GM18868 (cell line): ENCODE measurements around the gene NKAIN2.

ENCODE experiments used
- ATAC-seq: cut with Tn5 transposase; IDR thresholded peaks from one replicate; pipeline ENCODE4 v1.9.1; 2021; ENCODE audit warnings: mild to moderate bottlenecking, moderate library complexity; ENCODE audit not compliant: unreplicated experiment

The NKAIN2 gene

GRCh38 chr6:124470803-124471202 is 667.1 kb downstream of the NKAIN2 start:
- ATAC-seq, result no peak

- no peak for ATAC-seq
Observed at GRCh38 chr6:124475176-124475575, 671.5 kb downstream of the NKAIN2 start.

DNA sequence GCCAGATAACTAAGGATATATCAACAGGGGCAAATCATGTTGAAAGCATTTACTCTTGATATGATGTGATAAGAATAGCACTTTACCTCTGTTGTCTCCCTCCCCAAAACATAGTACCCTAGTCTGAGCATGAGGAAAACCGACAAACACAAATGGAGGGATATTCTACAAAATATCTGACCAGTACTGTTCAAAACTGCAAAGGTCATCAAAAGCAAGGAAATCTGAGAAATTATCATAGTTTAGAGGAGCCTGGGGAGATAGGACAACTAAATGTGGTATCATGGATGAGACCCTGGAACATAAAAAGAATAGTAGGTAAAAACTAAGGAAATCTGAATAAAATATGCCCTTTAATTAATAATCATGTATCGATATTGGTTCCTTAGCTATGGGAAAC is 675.2 kb downstream of the NKAIN2 start:
- ATAC-seq, result no peak

DNA sequence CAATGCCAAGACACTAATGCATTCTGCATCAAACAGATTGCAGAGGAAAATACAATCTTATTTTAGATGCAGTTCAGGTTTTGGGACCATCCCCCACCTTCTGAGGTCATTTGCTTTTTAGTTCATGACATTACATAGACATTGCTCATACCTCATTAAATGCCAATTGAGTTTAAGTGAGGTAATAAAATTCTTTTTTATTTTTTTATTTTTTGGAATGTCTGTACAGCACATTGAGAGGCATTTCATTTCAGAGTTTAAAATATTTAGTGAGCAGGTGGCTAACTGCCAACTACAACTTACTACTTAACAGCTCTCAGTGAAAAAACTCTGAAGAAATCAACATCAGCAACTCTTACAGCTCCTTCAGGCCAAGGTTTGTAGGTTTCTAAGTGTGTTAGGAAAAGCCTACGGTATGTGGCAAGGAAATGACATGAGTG is 676.3 kb downstream of the NKAIN2 start:
- no peak for ATAC-seq

GRCh38 chr6:124482071-124482491 is 678.4 kb downstream of the NKAIN2 start:
- no peak for ATAC-seq

DNA sequence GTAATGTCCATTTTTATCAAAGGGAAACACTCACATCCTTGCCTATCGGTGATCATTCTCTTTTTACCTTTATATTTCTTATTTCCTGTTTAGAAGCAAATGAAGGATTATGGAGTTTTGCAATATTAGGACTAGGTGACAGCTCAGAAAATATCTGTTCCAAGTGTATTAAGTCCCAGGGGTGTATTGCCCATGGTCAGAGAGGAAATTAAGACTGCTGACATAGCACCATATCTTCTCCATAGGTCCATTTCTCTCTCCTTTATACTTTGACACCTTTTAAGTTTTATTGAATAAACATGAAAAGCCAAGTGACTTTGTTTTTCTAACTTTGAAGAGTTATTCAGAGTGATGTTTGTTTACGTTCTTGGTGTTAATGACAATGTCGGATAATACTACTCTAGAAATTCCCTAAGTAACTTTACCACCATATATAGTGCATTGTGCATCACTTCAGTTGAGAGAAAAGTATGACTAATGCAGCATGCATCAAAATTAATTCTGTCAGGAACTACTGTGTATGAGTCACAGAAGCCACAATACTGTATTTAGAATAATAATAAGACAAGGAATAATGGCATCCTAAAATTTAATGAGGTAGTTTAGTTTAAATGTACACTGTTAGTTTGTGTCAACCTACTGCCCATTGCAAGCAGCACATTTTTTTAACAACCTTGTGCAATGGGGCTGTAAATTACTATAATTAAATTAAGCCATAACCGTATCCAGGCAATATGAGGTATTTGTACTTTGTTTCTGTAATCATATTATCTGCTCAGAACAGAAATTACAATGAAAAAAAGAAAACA is 684.2 kb downstream of the NKAIN2 start:
- ATAC-seq, result no peak

DNA sequence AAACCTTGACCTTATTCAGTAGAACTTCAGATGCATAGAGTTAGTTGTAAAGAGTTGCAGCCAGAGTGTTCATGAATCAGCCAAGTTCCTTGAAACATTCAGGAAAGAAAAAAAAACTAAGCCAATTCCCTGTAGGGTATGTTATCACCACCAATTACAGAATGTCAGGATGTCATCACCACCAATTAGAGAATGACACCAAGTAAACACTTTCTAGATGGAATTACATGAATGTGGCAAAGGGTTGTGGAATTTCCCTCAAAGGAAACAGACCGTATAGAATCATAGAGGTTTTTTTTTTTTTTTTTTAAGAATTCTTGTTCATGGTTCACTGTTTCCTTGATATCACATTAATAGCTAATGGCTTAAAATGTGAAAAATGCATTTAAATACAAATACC is 686.5 kb downstream of the NKAIN2 start:
- ATAC-seq, result no peak

GRCh38 chr6:124493259-124493658 is 689.6 kb downstream of the NKAIN2 start:
- no peak for ATAC-seq

- no peak for ATAC-seq
Observed at GRCh38 chr6:124494956-124495664, 691.4 kb downstream of the NKAIN2 start.

DNA sequence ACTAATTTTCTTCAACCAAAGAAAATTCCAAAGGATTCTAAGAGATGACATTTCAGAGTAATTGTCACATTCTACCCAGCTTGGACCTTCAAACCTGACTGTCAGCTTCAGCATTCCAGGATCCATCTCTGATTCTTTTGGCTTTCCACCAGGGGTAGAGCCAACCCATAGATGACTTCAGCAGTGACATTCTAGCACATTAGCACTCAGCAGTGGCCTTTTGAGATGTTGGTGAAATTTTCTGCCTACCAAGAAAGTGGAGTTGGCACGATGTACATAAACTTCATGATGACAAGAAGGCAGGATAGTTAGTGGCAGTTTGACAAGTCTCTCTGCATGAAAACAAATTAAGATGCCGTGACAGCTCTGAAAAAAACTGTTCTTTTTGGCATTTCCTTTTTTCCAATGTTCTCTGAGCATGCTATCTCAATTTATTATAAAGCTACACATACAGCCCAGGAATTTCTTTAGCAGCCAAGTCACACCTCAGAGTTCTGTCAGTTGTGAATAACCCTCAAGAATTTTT is 692.1 kb downstream of the NKAIN2 start:
- ATAC-seq, result no peak

GRCh38 chr6:124496334-124496733 is 692.7 kb downstream of the NKAIN2 start:
- no peak for ATAC-seq

GRCh38 chr6:124512431-124512830 is 708.8 kb downstream of the NKAIN2 start:
- ATAC-seq, result no peak

DNA sequence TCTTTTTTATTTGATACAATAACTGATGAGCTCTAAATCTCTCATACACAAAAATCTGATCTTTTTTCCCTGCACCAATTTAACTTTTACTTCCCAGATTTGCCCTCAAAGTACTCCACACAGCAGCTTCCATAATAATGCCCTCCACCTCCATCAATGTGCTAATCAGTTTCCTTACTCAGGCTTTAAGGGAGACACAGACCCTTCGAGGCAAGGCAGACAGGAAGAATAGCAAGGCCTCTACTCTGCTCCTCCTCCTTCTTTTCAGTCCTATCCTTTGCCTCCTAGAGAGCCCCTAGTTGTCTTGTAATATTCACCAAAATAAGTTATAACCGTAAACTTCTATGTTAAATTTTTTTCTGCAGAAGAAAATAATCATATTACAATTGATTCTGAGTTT is 713.7 kb downstream of the NKAIN2 start:
- no peak for ATAC-seq

GRCh38 chr6:124520514-124520913 is 716.8 kb downstream of the NKAIN2 start:
- no peak for ATAC-seq

DNA sequence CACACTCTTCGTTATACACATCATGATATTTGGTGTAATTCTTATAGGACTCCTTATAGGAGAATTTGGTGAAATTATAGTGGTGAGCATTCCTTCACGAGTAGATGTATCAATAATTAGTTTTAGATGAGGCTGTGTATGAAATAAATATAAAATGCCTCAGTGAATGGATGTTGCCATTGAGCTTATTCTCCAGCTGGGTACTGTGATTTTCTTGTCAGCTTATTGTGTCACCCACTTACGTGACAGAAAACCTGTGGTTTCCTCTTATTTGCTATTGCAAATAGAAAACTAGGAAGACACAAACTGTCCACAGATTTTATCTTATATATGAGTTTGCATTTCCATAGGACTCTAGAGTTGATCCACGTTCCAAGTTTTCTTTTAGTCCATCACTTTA is 718.7 kb downstream of the NKAIN2 start:
- ATAC-seq, result no peak

- no peak for ATAC-seq
Observed at GRCh38 chr6:124524491-124525200, 721.0 kb downstream of the NKAIN2 start.

- no peak for ATAC-seq
Observed at GRCh38 chr6:124530926-124531325, 727.3 kb downstream of the NKAIN2 start.

DNA sequence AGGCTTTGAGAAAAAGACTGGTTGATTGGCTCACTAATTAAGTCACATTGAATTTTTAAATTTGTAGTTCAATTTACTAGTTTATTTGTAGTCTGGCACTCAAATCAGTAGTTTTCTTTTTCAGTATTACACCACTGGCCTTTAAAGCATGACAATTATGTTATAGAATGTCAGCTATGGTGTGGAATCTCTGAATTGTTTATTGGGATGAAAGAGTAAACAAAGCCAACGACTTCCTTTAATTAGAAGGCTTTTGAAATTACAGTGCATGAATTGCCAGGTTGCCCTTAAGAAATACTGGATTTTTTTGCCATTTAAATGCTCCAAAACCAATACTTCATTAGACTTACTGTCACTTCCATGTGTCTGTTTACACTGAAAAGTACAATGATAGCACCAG is 731.6 kb downstream of the NKAIN2 start:
- ATAC-seq, result no peak

- ATAC-seq, result no peak
Observed at GRCh38 chr6:124535746-124536145, 732.1 kb downstream of the NKAIN2 start.

GRCh38 chr6:124536157-124536841 is 732.6 kb downstream of the NKAIN2 start:
- no peak for ATAC-seq

- ATAC-seq, result no peak
Observed at GRCh38 chr6:124536842-124537191, 733.2 kb downstream of the NKAIN2 start.
